ENCODE results near the gene COL20A1.

GRCh38 chr20:63284083-63284440 lies 8.9 kb upstream of the COL20A1 start:
- no peak for TF ChIP-seq EP300 (IDR thresholded peaks at IDR 0.05)
- TF ChIP-seq, protein P1, sequence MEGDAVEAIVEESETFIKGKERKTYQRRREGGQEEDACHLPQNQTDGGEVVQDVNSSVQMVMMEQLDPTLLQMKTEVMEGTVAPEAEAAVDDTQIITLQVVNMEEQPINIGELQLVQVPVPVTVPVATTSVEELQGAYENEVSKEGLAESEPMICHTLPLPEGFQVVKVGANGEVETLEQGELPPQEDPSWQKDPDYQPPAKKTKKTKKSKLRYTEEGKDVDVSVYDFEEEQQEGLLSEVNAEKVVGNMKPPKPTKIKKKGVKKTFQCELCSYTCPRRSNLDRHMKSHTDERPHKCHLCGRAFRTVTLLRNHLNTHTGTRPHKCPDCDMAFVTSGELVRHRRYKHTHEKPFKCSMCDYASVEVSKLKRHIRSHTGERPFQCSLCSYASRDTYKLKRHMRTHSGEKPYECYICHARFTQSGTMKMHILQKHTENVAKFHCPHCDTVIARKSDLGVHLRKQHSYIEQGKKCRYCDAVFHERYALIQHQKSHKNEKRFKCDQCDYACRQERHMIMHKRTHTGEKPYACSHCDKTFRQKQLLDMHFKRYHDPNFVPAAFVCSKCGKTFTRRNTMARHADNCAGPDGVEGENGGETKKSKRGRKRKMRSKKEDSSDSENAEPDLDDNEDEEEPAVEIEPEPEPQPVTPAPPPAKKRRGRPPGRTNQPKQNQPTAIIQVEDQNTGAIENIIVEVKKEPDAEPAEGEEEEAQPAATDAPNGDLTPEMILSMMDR (IDR thresholded peaks at IDR 0.05) = no peak

Measured in esophagus muscularis mucosa (tissue), 3 donors.